Lower lobe of right lung (tissue), 2 donors: ENCODE results near the gene SLC17A2. TPM values are rescaled to one million over a fixed set of nuclear protein-coding genes. Genes with fewer than 3 reads are reported as not detected.

ENCODE experiments used
- ATAC-seq, 2 donors: fragments of 200-7000 bp; cut with Tn5 transposase; one replicate each; pipeline ENCODE4 v1.9.1; 2020 to 2022; ENCODE audit warnings: mild to moderate bottlenecking in 2 of 2, moderate library complexity in 2 of 2
- DNase-seq: peaks from one replicate; pipeline ENCODE4 v3.0.0-alpha.2; 2020
- H3K27ac ChIP-seq: fragments of 200-600 bp; one replicate; pipeline ENCODE4 v1.8.0; 2022
- H3K27me3 ChIP-seq: fragments of 200-600 bp; one replicate; pipeline ENCODE4 v1.8.0; 2022; ENCODE audit warnings: low read depth
- H3K36me3 ChIP-seq: fragments of 200-600 bp; one replicate; pipeline ENCODE4 v1.8.0; 2022; ENCODE audit warnings: mild to moderate bottlenecking
- H3K4me1 ChIP-seq: fragments of 200-600 bp; one replicate; pipeline ENCODE4 v1.8.0; 2022
- H3K4me3 ChIP-seq: fragments of 200-600 bp; one replicate; pipeline ENCODE4 v1.8.0; 2022; ENCODE audit warnings: mild to moderate bottlenecking
- H3K9me3 ChIP-seq: fragments of 200-600 bp; one replicate; pipeline ENCODE4 v1.8.0; 2022
- CTCF ChIP-seq: fragments of 200-600 bp; IDR thresholded peaks from one replicate; pipeline ENCODE4 v1.8.0; 2022; ENCODE audit warnings: antibody characterized with exemption, mild to moderate bottlenecking
- intact Hi-C: fragments of 100-400 bp; cut with DNase I; formaldehyde crosslinking; loops from one replicate; pipeline ENCODE4 v1.11.0; 2022
- total RNA-seq: library from RNA; stranded (reverse); fragmentation: NEBNext Ultra II Directional; extraction: Animal tissue kit (Norgen Biotek cat#: 25700); gene quantifications from one replicate; pipeline ENCODE4 v1.2.1, GENCODE V29; 2021
- donor health status: DM: no; HTN: yes; CAD: no; lungs with severe emphysema.

SLC17A2 gene
- total RNA-seq, 1 donor from 2014 or later: not detected

DNA sequence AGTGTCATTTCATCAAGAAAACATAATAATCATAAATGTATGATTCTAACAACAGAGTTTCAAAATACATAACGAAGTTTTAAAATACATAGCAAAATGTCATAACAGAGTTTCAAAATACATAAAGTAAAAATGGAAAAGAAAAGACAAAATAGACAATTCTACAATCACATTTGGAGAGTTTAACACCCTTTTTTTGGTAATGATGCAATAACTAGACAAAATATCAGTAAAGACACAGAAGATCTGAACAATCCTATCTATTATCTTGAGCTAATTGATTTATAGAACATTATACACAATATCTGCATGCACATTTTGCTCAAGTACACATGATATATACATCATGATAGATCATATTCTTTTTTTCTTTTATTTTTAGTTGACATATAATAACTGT, 13.4 kb upstream of the SLC17A2 start:
- ATAC-seq (no peak), DNase-seq (no peak)
- intact Hi-C loops: no loop called here

DNA sequence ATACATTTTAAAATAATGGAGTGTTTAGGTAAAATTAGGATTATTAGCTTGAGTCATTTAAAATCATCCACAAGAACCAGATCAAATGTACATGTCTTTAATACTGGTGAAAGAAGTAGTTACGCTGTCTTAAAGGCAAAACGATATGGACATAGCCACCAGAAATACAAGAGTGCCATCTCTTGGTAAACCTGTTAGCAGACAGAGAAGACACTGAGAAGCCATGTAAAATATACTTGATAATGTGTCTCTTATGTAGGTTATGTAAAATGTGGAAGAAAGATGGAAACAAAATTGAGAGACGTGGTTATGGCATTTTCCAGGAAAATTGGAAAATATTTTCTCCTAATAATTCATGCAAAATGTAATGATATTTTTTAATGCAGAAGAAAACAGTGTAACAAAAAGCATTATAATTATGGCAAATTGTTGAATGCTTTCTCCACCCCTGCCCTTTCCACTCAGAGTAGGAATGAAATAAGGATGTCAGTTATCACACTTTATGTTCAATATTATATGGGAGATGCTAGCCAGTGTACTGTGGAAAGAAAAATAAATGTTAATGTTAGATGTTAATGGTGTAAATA, 12.2 kb upstream of the SLC17A2 start:
- peak; percentile 46 for TF ChIP-seq CTCF
- H3K36me3 ChIP-seq: no peaks in the 10 kb centered on the region
- no peaks in the 10 kb centered on the region for H3K27me3 ChIP-seq
- H3K4me1 ChIP-seq: no peaks in the 10 kb centered on the region
- ATAC-seq (no peak), DNase-seq (no peak)
- intact Hi-C loops: no loop called here
- H3K9me3 ChIP-seq: no peaks in the 10 kb centered on the region
- H3K4me3 ChIP-seq: no peak overlapping the region
- H3K27ac ChIP-seq: no peak overlapping the region

More for the DNA sequence above, 13.4 kb upstream of the SLC17A2 start:
- H3K27ac ChIP-seq: no peak overlapping the region
- no peak for TF ChIP-seq CTCF
- no peaks in the 10 kb centered on the region for H3K4me1 ChIP-seq
- H3K9me3 ChIP-seq: no peaks in the 10 kb centered on the region
- no peaks in the 10 kb centered on the region for H3K27me3 ChIP-seq
- no peaks in the 10 kb centered on the region for H3K36me3 ChIP-seq
- no peak overlapping the region for H3K4me3 ChIP-seq

- Histone ChIP-seq H3K9me3 (no peaks in the 10 kb centered on the region), H3K27me3 (no peaks in the 10 kb centered on the region), H3K4me3 (no peak overlapping the region), H3K4me1 (no peaks in the 10 kb centered on the region), H3K27ac (no peak overlapping the region), H3K36me3 (no peaks in the 10 kb centered on the region)
- no peak for ATAC-seq
- intact Hi-C loops: no loop called here
- no peak for TF ChIP-seq CTCF
- DNase-seq: no peak
These were observed 9.1 kb upstream of the SLC17A2 start for GRCh38 chr6:25939593-25939992.

GRCh38 chr6:25935953-25936352, 5.5 kb upstream of the SLC17A2 start:
- Histone ChIP-seq H3K27ac (no peak overlapping the region), H3K27me3 (no peaks in the 10 kb centered on the region), H3K4me3 (no peak overlapping the region), H3K4me1 (no peaks in the 10 kb centered on the region), H3K36me3 (no peaks in the 10 kb centered on the region), H3K9me3 (no peaks in the 10 kb centered on the region)
- ATAC-seq (no peak), DNase-seq (no peak)
- no peak for TF ChIP-seq CTCF
- intact Hi-C loops: no loop called here

DNA sequence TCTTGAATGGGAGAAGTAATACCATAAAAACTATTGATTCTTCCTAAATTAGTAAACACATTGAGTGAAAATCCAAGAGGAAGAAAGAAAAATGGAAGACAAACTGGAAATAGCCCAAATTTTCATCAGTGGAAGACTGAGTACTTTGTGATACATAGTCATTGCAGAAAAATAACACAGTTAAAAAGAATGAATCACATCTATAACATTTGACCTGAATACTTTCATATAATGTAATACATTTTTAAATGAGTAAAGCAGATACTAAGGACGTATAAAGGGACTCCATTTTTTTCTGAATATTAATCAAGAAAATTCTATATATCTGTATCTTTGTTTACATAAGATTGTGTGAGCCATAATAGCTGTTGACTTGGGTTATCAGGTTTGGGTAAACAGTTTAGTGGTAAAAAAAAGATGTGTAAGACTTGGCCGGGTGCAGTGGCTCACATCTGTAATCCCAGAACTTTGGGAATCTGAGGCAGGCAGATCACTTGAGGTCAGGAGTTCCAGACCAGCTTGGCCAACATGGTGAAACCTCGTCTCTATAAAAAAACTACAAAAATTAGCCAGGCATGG, 4.3 kb upstream of the SLC17A2 start:
- no peaks in the 10 kb centered on the region for H3K9me3 ChIP-seq
- H3K27me3 ChIP-seq: no peaks in the 10 kb centered on the region
- DNase-seq (no peak), ATAC-seq (no peak)
- intact Hi-C loops: no loop called here
- H3K4me1 ChIP-seq: no peaks in the 10 kb centered on the region
- no peak for TF ChIP-seq CTCF
- H3K27ac ChIP-seq: no peak overlapping the region
- no peak overlapping the region for H3K4me3 ChIP-seq
- no peaks in the 10 kb centered on the region for H3K36me3 ChIP-seq
